Stimulated activated CD8-positive, alpha-beta memory T cell treated with anti-CD3 and anti-CD28 coated beads, Interleukin-7, amount 100 ng/mL, for 1 hour (primary cell): Measurements from ENCODE around the gene UBR3.
"Not testable (repeated sequence)": the region's sequence is repeated elsewhere in the genome, so short reads cannot be mapped to it uniquely, and the experiment has no call there.

Experiments
- DNase-seq, 2 donors: peaks; one replicate each; pipeline ENCODE4 v3.0.0-alpha.2; 2020; ENCODE audit warnings: low read depth in 2 of 2

The UBR3 gene

DNA sequence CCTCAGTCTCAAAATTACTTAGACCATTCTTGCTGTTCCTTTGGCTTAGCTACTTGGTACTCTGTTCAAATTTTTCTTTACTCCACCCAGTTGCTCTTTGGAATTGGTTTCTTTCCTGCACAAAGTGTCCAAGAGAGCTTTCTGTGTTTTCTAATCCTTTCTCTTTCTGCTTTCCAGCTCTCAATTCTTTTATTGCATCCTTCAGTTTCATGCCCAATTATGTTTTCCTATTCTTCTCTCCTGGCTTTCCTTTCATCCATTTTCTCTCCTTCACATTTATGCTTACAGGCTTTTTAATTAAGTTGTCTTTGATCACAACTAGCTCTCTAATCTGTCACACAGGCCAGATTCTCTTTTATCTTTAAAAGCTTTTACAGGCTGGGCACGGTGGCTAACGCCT, 38.2 kb downstream of the UBR3 start:
- DNase-seq, result no peak

DNA sequence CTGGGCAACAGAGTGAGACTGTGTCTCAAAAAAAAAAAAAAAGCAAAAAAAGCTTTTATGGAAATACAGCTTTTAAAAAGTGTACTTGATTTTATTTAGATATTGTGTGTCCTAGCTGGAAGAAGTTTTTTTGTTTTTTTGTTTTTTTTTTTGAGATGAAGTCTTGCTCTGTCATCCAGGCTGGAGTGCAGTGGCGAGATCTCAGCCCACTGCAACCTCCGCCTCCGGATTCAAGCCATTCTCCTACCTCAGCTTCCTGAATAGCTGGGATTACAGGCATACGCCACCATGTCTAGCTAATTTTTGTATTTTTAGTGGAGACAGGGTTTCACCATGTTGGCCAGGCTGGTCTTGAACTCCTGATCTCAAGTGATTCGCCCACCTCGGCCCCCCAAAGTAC, 39.0 kb downstream of the UBR3 start:
- DNase-seq, result not testable (repeated sequence)

DNA sequence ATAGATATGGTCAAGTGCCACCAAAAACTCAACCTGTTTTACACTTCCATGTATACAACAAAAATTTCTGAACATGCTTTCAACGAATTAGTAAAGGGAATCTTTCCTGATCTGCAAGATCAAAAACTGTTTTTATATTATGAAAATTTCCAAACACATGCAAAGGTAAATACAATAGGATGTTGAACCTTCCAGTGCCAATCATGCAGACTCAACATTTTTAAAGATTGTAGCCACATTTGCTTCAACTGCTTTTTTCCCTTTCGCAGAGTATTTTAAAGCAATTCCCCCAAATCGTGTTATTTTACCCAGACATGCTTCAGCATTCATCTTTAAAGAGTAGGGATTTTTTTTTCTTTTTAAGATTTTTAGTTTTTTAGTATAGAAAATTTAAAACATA, 40.3 kb downstream of the UBR3 start:
- DNase-seq, result no peak

DNA sequence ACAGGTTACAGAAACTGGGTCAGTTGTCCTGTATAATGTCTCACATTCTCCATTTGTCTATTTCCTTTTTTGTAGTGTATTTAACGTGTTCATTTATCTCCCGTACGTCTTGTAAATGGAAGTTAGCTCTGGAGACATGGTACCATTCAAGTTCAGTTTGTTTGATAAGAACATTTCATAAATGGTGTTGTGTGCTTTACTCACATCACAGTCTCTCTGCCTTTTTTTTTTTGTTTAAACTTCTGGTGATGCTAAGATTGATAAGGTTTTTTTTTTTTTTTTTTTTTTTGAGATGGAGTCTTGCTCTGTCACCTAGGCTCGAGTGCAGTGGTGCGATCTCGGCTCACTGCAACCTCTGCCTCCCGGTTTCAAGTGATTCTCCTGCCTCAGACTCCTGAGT, 41.7 kb downstream of the UBR3 start:
- no peak for DNase-seq

DNA sequence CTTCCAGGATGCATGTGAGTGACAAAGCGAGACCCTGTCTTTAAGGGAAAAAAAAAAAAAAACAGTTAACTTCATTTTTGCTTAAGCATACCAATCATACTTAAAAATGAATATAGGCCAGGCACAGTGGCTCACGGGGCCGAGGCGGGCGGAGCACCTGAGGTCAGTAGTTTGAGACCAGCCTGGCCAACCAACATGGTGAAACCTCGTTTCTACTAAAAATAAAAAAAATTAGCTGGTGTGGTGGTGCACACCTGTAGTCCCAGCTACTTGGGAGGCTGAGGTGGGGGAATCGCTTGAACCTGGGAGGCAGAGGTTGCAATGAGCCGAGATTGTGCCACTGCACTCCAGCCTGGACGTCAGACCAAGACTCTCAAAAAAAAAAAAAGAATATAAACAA, 44.1 kb downstream of the UBR3 start:
- not testable (repeated sequence) for DNase-seq

DNA sequence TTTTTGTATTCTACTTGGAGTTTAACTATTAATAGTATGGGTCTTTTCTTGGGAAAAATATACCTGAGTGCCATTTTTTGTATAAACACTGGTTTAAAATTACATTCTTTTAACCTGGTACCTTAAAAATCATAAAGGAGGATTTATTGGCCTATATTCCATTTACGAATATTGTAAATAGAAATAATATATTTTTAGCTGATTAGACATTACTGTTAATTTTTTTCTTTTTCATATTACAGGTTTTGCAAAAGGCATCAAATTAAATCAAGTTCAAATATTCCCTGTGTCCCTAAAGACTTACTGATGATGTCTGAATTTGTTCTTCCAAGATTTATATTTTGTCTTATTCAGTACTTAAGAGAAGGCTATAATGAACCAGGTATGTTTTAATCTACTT, 44.7 kb downstream of the UBR3 start:
- DNase-seq, result no peak

DNA sequence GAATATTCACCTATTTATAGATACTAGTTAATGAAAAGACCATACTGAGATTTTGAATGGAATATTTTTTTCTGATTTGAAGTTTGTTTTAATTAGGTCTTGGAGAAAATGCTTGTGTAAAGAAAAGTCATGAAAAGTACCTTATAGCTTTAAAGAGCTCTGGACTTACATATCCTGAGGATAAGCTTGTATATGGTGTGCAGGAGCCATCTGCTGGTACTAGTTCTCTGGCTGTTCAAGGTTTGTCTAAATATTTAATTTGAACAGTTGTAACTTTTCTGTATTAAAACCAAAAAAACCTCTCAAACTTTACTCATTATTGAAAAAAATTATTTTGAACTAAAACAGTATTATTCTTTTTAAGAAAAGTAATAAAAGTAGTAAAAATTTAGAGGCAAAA, 50.1 kb downstream of the UBR3 start:
- DNase-seq, result no peak

DNA sequence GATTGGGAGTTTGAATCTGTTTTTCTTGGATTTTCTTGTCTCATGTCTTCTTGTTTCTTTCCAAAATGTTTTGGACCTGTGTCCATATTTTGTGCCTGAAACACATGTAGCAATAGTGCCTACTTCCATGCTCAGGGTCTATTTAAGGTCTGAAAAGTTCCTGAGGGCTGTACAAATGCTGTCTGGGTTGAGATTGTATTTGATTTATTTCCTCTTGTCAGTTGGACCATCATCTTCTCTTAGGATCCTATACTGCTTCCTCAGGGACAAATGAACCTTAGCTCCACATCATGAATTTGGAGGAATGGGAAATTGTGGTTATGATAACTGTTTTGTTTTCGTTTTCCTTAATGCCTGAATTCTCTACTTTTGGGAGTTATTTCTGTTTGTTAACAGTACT, 59.9 kb downstream of the UBR3 start:
- DNase-seq, result no peak

DNA sequence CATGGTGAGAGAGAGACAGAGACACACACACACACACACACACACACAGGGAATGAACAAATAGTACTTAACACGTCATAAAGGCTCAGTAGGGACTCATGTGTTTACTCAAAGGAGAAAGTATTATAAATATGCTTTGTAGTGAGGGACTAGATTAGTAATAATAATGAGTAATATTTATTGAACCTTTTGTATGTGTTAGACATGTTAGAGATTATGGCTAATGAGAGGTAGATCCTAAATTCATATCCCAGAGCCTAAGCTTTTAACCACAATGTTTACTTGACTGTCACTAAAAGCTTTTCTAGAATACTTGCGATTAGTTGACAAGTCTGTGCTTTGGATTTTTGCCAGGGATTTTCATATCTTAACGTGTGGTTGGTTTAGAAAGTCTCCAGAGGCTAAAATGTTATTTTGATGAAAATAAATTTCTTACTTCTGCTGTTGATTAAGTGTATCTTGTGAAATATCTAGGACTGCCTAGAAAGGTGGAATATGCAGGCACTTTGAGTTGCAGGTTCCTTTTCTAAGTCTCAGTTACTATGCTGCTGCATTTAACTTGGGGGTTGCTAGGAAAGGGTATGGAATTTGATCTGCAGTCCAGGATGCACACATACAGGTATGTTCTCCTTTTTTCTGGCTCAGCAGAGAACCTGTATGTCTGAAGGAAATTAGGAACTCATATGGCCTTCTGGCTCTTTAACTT, 64.5 kb downstream of the UBR3 start:
- DNase-seq, result no peak

DNA sequence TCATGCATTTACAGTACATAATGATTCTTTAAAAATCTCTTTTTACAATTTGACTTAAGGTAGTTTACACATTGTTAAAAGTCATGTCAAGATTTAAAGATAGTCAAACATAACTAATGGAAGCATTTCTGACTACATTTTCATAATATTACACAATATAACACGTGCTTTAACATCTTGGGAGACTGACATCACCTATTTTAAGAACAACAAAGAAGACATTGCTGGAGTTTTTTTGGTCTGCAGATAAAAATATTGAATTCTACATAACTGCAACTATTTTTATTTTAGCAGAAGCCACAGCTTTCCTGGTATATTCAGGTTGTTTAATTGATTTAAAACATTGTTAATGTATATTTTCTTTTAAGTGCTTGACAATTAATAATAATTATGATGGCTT, 65.7 kb downstream of the UBR3 start:
- DNase-seq, result no peak

DNA sequence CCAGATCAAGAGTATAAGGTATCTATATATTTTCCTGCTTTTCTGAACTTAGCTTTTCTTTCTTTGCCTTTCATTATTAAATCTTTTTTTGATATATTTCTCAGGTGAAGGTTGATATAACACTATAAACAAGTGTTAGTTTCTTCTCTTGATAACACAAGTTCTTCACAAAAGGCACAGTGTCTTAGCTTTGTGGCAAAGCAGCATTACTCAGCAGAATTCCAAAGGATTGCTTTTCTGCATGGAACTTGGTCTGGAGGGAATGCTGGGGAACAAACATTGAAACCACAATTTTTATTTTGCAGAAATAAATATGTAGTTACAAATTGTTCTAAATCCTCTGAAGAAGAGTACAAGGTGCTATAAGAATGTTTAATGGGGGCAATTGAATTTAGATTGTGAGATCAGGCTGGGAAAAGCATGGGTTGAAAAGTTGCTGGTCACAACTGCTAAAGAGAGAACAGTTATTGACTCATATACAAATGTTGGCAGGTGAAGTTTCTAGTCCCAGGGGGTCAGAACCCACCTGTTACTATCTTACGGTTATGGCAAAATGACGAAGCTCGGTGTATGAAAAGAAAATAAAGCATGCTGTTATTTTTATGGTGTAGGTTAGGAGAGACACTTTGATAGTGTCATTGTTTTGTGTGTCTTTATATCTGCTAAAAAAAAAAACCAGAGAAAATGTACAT, 68.2 kb downstream of the UBR3 start:
- DNase-seq, result no peak

DNA sequence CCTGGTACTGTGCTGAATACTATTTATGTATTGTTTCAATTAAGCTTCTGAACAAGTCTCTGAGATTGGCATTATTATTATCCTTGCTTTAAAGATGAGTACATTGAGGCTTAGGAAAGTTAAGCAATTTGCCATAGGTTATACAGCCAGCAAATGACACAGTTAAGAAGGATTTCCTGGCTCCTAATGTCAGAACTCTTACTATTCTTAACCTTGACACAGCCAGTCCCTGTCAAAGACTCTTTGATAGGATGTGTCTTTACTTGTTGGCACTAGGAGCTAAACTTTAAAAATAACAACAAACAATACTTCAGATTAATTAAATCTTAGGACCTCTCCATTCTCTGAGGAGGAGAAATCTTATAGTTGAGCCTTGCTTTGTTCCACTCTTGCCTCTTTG, 70.6 kb downstream of the UBR3 start:
- no peak for DNase-seq

DNA sequence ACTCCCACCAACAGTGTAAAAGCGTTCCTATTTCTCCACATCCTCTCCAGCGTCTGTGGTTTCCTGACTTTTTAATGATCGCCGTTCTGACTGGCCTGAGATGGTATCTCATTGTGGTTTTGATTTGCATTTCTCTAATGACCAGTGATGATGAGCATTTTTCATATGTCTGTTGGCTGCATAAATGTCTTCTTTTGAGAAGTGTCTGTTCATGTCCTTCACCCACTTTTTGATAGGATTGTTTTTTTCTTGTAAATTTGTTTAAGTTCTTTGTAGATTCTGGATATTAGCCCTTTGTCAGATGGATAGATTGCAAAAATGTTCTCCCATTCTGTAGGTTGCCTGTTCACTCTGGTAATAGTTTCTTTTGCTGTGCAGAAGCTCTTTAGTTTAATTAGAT, 72.8 kb downstream of the UBR3 start:
- DNase-seq, result not testable (repeated sequence)

DNA sequence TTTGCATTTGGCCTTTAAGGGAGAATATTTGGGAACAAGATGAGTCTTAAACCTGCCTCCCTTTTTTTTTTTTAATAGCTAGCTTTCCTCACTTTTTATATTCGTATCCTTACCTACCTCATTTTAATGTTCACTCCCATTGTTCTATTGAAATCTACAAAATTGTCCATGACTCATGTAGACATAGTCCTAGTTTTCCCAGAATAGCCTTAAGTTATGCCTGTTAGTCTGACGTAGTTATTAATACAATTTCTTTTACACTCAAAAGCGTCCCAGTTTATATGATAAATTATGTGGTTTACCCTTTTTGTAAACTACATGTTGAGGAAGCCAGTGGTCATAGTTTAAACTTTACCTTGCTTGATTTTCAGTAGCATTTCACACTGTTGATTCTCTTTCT, 73.4 kb downstream of the UBR3 start:
- no peak for DNase-seq

DNA sequence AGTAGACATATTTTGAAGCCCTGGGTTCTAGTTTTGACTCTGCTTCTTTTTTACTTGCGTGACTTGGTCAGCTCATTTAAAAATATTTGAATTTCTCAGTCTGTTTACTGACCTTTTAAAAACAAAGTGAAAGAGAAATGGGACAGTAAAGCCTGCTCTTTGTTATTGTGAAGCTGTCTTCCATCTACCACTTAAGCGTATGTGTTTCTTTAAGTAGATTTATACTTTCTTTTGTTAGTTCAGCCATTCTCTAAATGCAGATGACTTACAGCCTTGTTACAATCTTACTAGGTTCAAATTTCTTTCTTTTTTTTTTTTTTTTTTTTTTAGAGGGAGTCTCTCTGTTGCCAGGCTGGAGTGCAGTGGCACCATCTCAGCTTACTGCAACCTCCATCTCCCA, 79.5 kb downstream of the UBR3 start:
- no peak for DNase-seq

DNA sequence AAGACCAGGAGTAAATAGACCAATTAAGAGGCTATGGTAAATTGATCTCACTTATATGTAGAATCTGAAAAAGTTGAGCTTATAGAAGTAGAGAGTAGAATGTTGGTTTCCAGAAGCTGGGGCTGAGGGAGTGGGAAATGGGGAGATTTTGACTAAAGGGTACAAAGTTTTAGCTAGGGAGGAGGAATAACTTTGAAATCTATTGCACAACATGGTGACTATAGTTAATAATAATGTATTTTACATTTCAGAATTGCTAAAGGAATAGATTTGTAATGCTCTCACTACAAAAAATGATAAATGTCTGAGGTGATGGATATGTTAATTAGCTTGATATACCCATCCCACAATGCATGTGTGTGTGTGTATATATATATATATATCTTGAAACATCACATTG, 82.1 kb downstream of the UBR3 start:
- no peak for DNase-seq

DNA sequence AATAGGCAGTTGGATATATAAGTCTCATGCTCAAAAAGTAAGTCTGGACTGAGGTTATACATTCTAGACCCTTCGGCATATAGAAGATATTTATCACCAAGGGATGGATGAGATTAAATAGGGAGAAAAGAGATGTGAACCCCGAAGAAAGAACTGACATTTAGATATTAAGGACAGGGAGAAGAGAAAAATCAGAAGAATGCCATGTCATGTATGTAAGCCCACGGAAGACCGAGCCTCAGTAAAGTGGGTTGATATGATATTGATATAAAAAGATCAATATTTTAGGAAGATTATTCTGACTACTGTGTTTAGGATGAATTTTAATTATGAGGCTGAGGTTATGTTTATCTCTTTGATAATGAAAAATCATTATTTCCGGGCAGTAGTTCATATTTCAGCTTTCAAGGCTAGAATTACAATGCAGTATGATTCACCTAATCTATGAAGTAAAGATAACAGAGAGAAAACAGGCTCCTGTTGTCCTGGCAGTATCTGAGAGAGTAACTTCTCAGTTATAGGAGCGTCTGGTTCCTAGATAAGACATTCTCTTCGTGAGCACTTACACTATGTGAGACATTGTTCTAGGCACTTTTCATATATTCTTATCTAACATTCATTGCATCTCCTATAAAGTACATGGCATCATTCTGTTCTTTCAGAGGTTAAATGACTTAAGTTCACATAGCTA, 83.0 kb downstream of the UBR3 start:
- DNase-seq, result no peak

DNA sequence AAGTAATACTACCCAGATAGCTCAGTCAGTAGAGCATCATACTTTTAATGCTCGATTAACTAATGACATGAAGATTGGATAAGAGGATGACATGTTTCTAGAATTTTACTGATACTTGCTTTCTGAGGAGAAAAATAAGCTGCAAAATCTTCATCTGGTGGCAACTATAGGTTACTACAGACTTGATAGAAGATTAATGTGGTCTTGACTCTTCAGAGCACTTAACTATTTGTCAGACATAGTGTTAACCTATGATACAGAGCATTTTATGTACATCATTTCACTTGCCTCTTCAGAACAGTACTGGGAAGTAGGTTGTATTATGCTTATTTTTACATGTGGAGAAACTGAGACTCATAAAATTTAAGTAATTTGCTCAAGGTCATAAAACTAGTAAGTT, 83.9 kb downstream of the UBR3 start:
- DNase-seq, result no peak

DNA sequence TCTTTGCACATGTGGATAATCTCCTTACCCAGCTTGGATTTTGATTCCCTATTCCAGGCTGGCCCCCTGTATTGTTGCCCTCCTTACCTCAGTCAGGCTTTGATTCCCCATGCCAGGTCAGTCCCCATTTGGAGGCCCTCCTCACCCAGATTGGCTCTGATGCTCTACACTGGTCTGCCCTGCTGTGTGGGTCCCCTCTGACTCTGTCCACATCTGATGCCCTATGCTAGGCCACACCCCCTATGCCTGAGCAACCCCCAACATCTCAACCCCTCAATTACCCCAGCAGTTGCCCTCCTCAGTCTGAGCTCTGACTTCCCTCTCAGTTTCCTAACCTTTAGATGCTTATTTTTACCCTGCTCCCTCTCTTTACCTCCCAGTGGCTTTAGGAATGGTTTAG, 89.4 kb downstream of the UBR3 start:
- no peak for DNase-seq

DNA sequence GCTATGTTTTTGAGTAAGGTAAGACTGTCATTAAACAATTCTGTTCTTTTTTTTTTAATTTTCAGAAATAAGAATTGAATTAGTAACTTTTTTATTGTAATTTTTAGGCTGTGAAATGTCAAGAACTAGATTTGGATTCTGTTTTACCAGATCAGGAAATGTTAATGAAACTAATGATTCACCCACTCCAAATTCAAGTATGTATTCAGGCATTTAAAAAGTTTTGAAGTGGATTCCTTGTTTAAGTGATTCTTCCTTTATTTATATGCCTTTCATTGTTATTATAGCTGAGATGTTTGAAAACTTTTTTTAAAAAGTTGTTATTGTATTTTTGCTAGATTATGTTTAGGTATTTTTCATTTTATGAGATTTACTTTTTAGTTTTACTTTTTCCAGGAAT, 96.7 kb downstream of the UBR3 start:
- DNase-seq, result no peak

DNA sequence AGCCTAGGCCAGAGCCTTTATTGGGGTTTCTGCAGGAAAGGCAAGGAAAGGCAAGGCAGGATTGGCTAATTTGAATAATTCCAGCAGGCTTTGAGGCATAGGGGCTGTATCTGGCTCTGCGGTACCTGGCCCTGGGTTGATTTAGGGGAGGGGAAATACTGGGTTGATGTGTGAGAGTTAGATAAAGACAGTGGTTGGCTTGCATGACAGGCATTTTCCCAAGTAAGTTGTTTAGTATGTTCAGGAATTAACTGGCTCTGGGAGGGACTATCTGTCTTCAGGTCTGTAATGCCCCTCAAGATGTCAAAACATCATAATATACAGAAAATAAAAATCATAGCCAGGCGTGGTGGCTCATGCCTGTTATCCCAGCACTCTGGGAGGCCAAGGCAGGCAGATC, 98.7 kb downstream of the UBR3 start:
- DNase-seq, result no peak

DNA sequence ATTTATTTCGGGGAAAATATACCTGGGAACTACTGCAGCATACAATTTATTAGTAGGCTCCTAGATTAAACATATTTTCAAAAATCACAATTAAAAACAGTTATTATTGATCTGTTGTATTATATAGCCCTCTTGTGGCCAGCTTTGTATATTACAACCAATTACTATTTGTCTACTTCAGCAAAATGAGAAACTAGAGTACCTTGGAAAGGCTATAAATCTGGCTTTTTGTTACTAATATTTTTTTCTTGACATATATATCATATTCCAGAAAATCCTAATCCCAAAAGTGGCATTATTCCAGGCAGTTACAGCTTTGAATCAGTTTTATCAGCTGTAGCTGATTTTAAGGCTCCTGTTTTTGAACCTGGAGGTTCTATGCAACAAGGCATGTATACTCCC, 101.2 kb downstream of the UBR3 start:
- DNase-seq, result no peak

DNA sequence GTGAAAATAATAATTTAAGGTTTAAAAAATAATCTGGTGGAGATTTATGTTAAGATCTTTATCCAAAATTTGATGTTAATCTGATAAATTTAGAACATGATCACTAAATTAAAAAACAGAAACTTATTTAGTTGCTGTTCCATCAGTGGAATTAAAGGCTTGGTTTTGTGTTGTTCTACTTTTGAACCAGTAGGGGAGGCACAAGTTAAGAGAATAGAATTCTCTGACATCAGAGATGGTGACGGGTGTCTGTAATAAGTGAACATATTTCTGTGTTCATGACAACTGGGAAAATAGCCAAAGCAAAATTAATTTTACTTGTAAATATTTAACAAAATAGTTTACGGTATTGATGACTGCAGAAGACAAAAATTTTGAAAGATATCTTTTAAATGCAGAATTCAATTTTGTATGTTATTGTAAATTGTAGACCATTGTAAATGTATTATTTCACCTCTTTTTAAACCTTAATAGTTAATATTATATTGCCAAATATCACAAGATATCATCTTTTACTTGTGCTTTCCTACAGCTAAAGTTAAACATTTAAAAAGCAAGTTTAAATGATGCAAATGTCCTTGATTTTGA, 106.0 kb downstream of the UBR3 start:
- no peak for DNase-seq
